Esophagus muscularis mucosa (tissue), 4 donors: Measurements from ENCODE around the gene DPF1.

ENCODE experiments used
- EP300 ChIP-seq: sonication (generic); formaldehyde crosslinking; IDR thresholded peaks from one replicate; pipeline ENCODE4 v1.6.1; 2017; ENCODE audit warnings: antibody characterized with exemption
- POLR2A ChIP-seq: fragments of 450-650 bp; IDR thresholded peaks from one replicate; pipeline ENCODE4 v1.6.1; 2017; ENCODE audit warnings: antibody characterized with exemption, moderate library complexity, mild to moderate bottlenecking, low read depth
- POLR2AphosphoS5 ChIP-seq, 2 donors: sonication (generic); formaldehyde crosslinking; IDR thresholded peaks; one replicate each; pipeline ENCODE4 v1.6.1; 2017; ENCODE audit warnings: antibody characterized with exemption in 2 of 2
- TF ChIP-seq, protein P1 (sequence below), 3 experiments: fragments of 200-600 bp in 2 of 3; fragments of 450-650 bp in 1 of 3; sonication (generic) in 2 of 3; IDR thresholded peaks; one replicate each; pipeline ENCODE4 v1.5.1; 2017 to 2019; ENCODE audit warnings: antibody characterized with exemption in 3 of 3, mild to moderate bottlenecking in 2 of 3, moderate library complexity in 1 of 3

DNA sequence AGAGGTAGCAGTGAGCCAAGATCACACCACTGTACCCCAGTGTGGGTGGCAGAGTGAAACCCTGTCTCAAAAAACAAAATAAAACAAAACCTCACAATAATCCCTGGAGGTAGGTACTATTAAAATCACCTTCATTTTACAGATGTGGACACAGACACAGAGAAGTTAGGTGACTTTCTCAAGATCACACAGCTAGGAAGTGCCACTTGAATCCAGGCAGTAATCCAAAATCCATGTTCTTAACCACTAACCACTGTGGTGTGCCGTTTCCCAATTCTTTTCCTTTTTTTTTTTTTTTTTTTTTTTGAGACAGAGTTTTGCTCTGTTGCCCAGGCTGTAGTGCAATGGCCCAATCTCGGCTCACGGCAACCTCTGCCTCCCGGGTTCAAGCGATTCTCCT, 23.1 kb upstream of the DPF1 start:
- TF ChIP-seq, protein P1, sequence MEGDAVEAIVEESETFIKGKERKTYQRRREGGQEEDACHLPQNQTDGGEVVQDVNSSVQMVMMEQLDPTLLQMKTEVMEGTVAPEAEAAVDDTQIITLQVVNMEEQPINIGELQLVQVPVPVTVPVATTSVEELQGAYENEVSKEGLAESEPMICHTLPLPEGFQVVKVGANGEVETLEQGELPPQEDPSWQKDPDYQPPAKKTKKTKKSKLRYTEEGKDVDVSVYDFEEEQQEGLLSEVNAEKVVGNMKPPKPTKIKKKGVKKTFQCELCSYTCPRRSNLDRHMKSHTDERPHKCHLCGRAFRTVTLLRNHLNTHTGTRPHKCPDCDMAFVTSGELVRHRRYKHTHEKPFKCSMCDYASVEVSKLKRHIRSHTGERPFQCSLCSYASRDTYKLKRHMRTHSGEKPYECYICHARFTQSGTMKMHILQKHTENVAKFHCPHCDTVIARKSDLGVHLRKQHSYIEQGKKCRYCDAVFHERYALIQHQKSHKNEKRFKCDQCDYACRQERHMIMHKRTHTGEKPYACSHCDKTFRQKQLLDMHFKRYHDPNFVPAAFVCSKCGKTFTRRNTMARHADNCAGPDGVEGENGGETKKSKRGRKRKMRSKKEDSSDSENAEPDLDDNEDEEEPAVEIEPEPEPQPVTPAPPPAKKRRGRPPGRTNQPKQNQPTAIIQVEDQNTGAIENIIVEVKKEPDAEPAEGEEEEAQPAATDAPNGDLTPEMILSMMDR (IDR thresholded peaks at IDR 0.05): no peak
- no peak for TF ChIP-seq POLR2AphosphoS5 (IDR thresholded peaks at IDR 0.05)
- TF ChIP-seq EP300: no peak
- TF ChIP-seq POLR2A: no peak
